Astrocyte of the spinal cord (primary cell): ENCODE measurements around the gene DFFA.
"Not testable (repeated sequence)": the region's sequence is repeated elsewhere in the genome, so short reads cannot be mapped to it uniquely, and the experiment has no call there.

Experiments
- DNase-seq: peaks from one replicate; pipeline ENCODE4 v3.0.0; 2011; ENCODE audit warnings: low read depth, low spot score
- H3K4me3 ChIP-seq: 2 replicates; pipeline ENCODE4 v1.5.1; 2011; ENCODE audit warnings: low read depth, mild to moderate bottlenecking, low read length, moderate library complexity
- CTCF ChIP-seq: IDR thresholded peaks from 2 replicates; pipeline ENCODE4 v1.5.1; 2012; ENCODE audit warnings: low read depth, mild to moderate bottlenecking, low read length, inconsistent platforms
- in situ Hi-C: cut with HindIII; loops from 2 replicates; pipeline ENCODE4 v1.10.0; 2017; ENCODE audit warnings: low sequenced_read_pairs

The DFFA gene

DNA sequence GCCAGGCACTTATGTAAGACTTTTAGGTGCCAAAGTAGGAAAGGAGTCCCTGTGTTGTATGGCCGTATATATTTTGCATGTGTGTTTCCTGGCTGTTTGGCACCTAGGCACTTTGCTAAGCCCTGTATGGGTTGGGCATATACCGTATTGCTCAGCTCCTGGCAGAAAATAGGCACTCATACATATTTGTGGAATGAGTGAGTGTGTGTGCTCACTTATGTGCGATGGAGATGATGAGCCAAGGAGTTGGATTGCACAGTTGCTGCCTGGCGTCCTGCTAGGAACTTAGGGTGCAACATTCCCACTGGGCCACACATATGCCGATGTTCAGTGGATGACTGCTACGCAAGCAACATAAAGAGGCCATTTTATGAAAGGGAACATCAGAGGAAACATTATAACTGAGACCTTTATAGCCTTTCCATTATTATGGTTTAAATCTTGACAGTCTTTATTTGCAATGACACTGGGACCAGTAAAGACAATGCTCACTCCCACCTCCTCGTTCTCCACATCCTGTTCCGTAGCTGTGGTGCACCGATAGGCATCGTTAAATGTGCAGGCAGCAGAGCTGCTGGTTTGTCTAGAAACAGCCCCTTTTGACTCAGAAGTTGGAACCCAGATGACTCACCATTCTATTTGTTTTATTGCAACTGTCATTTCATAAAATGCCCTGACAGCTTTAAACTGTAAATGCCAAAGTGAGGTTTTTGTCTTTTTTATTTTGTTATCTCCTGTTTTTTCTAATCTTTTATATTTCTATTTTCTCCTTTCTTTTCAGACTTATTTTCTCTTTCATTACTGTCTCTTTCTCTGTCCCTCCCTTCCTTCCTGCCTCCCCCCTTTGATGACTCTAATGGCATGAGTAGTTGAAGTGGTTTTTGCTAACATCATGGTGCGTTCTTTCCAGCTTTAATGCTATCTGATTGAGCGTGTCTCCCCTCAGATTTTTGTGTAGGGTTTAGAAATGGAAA, 38.5 kb upstream of the DFFA start:
- in situ Hi-C loops: no loop called here
- H3K4me3 ChIP-seq: no peak overlapping the region
- DNase-seq: peak; percentile 86
- no peak for TF ChIP-seq CTCF

DNA sequence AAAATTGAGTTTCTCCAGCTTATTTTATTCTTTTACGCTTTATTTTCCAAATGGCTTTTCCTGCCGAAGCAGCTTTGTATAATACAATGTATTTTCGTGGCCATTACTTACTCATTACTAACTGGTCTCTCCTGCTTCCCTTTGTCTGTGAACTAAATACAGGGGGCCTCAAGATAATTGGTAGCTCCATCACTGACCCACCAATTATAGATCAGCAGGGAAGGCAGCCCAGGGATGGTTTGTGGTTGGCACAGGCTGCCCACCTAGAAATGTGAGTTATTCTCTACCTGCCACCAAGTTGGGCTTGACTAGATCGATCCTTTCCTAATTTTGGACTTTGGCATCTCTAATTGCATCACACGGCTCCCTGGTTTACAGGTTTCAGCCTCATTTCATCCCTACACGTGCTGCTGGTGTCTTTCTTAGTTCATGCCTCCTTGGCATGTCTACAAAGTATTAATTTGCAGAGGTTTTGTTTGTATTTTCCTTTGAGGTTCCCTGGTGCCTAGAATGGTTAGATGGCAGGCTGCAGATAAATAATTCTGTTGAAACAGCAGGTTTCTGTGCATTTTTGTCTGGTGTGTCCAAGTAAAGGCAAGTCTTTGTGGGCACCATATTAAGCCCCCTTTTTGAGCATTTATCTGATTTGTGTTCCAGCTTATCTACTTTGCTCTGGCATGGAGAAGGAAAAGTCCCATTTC, 37.6 kb upstream of the DFFA start:
- in situ Hi-C loops: no loop called here
- no peak overlapping the region for H3K4me3 ChIP-seq

DNA sequence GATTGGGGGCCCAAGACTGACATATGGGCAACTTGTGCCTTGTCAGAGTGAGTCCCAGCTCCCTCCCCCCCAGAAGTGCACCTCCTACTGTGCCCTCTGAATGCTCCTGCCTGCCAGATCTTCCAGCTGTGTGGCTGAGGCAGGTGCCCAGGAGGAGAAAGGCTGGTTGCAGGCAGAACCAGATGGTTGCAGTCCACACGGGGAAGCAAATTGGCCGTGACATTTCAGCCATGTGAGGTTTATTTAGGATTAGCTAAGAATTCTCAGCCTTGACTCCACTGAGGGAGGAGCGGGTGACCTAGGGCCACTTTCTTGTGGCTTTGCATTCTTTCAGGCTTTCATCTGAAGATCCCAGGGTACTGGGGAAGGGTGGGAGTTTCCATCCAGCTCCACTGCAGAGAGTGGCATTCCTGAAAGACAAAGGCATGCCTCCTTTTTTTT, 36.2 kb upstream of the DFFA start:
- no peak for TF ChIP-seq CTCF
- in situ Hi-C loops: no loop called here

More for the DNA sequence above, 37.6 kb upstream of the DFFA start:
- TF ChIP-seq CTCF: no peak
- DNase-seq: no peak

GRCh38 chr1:10507111-10507879, 35.0 kb upstream of the DFFA start:
- no peak overlapping the region for H3K4me3 ChIP-seq
- peak; percentile 77 for DNase-seq
- in situ Hi-C loops: no loop called here
- TF ChIP-seq CTCF: peak; percentile 98

More for the DNA sequence above, 36.2 kb upstream of the DFFA start:
- no peak overlapping the region for H3K4me3 ChIP-seq
- peak; percentile 24 for DNase-seq

GRCh38 chr1:10506677-10507047, 34.3 kb upstream of the DFFA start:
- no peak overlapping the region for H3K4me3 ChIP-seq
- no peak for TF ChIP-seq CTCF
- no peak for DNase-seq
- in situ Hi-C loops: no loop called here

GRCh38 chr1:10506046-10506676, 33.8 kb upstream of the DFFA start:
- in situ Hi-C loops: not testable (repeated sequence)

More at GRCh38 chr1:10506046-10506676, 33.8 kb upstream of the DFFA start:
- not testable (repeated sequence) for DNase-seq, H3K4me3 ChIP-seq
